Loucy (cell line): ENCODE data around the gene PELI2.
A peak's percentile ranks its signal among the peaks of the same experiment; 100 is the strongest.

ENCODE experiments used
- H2AFZ ChIP-seq: fragments of 200-600 bp; sonication (generic); 2 replicates; pipeline ENCODE4 v1.6.0; 2016; ENCODE audit warnings: antibody characterized with exemption, mild to moderate bottlenecking, low read length, moderate library complexity
- H3F3A ChIP-seq: fragments of 200-600 bp; 2 replicates; pipeline ENCODE4 v1.6.0; 2016; ENCODE audit warnings: antibody characterized with exemption, low read depth, mild to moderate bottlenecking
- H3K27me3 ChIP-seq: fragments of 200-600 bp; sonication (generic); 2 replicates; pipeline ENCODE4 v1.6.1; 2014; ENCODE audit warnings: low read length, mild to moderate bottlenecking; ENCODE audit not compliant: insufficient read depth, poor library complexity, severe bottlenecking
- H3K36me3 ChIP-seq: fragments of 200-600 bp; sonication (generic); 2 replicates; pipeline ENCODE4 v1.6.1; 2016; ENCODE audit warnings: low read length; ENCODE audit not compliant: insufficient read depth
- H3K4me1 ChIP-seq: fragments of 200-600 bp; sonication (generic); 2 replicates; pipeline ENCODE4 v1.5.1; 2014; ENCODE audit warnings: low read length, mild to moderate bottlenecking; ENCODE audit not compliant: insufficient read depth, poor library complexity, severe bottlenecking
- H3K4me2 ChIP-seq: fragments of 200-600 bp; sonication (generic); 2 replicates; pipeline ENCODE4 v1.6.0; 2014; ENCODE audit warnings: antibody characterized with exemption, low read length, low read depth, mild to moderate bottlenecking; ENCODE audit not compliant: poor library complexity, severe bottlenecking
- H3K4me3 ChIP-seq: fragments of 200-600 bp; sonication (generic); 2 replicates; pipeline ENCODE4 v1.5.1; 2014; ENCODE audit warnings: low read length, mild to moderate bottlenecking, mixed read lengths; ENCODE audit not compliant: poor library complexity, severe bottlenecking
- H3K79me2 ChIP-seq: fragments of 200-600 bp; sonication (generic); 2 replicates; pipeline ENCODE4 v1.6.1; 2014; ENCODE audit warnings: low read length; ENCODE audit not compliant: insufficient read depth
- H3K9ac ChIP-seq: fragments of 200-600 bp; sonication (generic); 2 replicates; pipeline ENCODE4 v1.6.0; 2014; ENCODE audit warnings: mild to moderate bottlenecking, low read depth, low read length, moderate library complexity; ENCODE audit not compliant: poor library complexity, severe bottlenecking
- H3K9me2 ChIP-seq: fragments of 200-600 bp; sonication (generic); replicated peaks from 2 replicates; pipeline ENCODE4 v1.6.1; 2016; ENCODE audit warnings: low read depth, low read length, mixed read lengths
- H3K9me3 ChIP-seq: fragments of 200-600 bp; sonication (generic); 2 replicates; pipeline ENCODE4 v1.6.1; 2014; ENCODE audit warnings: mild to moderate bottlenecking, antibody characterized with exemption, low read length, low read depth; ENCODE audit not compliant: insufficient read depth
- H4K20me1 ChIP-seq: fragments of 200-600 bp; sonication (generic); 2 replicates; pipeline ENCODE4 v1.6.0; 2014; ENCODE audit warnings: antibody characterized with exemption, low read length, mild to moderate bottlenecking; ENCODE audit not compliant: insufficient read depth, poor library complexity, severe bottlenecking
- CTCF ChIP-seq: fragments of 200-600 bp; sonication (generic); conservative IDR thresholded peaks from 2 replicates; pipeline ENCODE4 v1.5.1; 2014; ENCODE audit warnings: mild to moderate bottlenecking, antibody characterized with exemption, low read length
- EZH2phosphoT487 ChIP-seq: fragments of 200-600 bp; IDR thresholded peaks from 2 replicates; pipeline ENCODE4 v1.6.1; 2018; ENCODE audit warnings: antibody characterized with exemption, mild to moderate bottlenecking, moderate library complexity, borderline replicate concordance

The PELI2 gene

GRCh38 chr14:56224229-56224628, 106.0 kb downstream of the PELI2 start:
- H3K9me2 ChIP-seq, result no peaks in the 10 kb centered on the region
- peaks cover 96% of the 10 kb centered on the region for H3K79me2 ChIP-seq
- peak overlapping the region; percentile 15 for H3K4me2 ChIP-seq
- H3K4me3 ChIP-seq, result no peak overlapping the region
- H3F3A ChIP-seq, result no peaks in the 10 kb centered on the region
- H3K9ac ChIP-seq, result no peak overlapping the region
- peaks cover 89% of the 10 kb centered on the region for H4K20me1 ChIP-seq
- no peaks in the 10 kb centered on the region for H3K27me3 ChIP-seq
- TF ChIP-seq EZH2phosphoT487 (no peak), CTCF (0 out of 2 replicates have a peak, but pooled peaks have one; percentile 8)
- peaks cover 76% of the 10 kb centered on the region; the same call in 1 of the 2 replicates for H3K36me3 ChIP-seq
- no peak overlapping the region for H2AFZ ChIP-seq
- H3K9me3 ChIP-seq, result peaks cover 3% of the 10 kb centered on the region; the same call in 1 of the 2 replicates
- peaks cover 55% of the 10 kb centered on the region for H3K4me1 ChIP-seq

DNA sequence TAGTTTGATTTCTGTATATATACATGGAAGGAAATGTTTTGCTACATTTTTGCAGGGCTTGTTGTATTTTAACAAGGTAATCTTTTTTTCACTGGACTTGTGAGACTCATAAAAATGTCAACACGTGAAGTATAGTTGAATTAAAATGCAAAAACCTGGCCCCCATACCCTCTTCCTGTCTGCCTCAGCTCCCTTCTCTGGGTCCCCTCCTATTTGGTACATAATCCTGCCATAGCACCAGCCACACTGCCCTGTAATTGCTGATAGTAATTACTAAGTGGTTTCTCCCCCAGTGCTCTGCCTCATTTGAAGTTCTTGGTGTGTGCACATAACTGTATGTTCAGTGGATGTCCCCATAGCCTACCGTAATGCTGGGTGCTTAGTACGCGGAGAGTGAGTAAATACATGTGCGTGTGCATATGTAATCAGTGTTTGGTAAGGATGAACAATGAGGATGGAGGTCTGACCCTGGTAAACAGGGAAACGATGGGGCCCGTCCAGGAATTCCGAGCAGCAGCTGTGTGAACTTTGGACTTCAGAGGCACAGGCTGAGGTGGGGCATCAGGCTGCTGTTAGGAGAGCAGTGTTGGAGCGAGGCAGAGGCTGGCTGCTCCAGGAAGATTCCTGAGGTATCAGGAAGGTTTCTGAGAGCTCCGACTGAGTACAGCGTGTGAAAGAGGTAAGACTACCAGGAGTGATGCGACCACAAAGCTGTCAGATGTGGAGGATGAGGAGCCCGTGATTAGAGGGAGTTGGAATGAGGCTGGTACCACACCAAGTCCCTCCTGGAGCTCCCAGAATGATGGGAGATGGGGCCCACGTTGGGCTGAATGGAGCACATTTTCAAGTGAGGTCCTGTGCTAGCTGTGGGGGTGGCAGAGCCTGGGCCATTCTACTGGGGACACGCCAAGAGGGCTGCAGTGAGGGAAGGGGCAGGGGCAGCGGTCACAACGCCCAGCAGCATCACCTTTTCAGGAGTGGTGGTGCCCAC, 106.8 kb downstream of the PELI2 start:
- H3K79me2 ChIP-seq, result peaks cover 89% of the 10 kb centered on the region
- peaks cover 48% of the 10 kb centered on the region for H3K4me1 ChIP-seq
- H3K9me3 ChIP-seq, result peaks cover 3% of the 10 kb centered on the region; the same call in 1 of the 2 replicates
- peak overlapping the region; percentile 15 for H3K4me2 ChIP-seq
- no peak overlapping the region for H3K4me3 ChIP-seq
- H3K36me3 ChIP-seq, result peaks cover 74% of the 10 kb centered on the region; the same call in 1 of the 2 replicates
- no peak overlapping the region for H2AFZ ChIP-seq
- H4K20me1 ChIP-seq, result peaks cover 81% of the 10 kb centered on the region
- TF ChIP-seq CTCF, result no peak
- TF ChIP-seq EZH2phosphoT487, result no peak
- H3K9me2 ChIP-seq, result no peaks in the 10 kb centered on the region
- no peaks in the 10 kb centered on the region for H3K27me3 ChIP-seq
- no peaks in the 10 kb centered on the region for H3F3A ChIP-seq
- H3K9ac ChIP-seq, result no peak overlapping the region

GRCh38 chr14:56235388-56235787, 117.2 kb downstream of the PELI2 start:
- Histone ChIP-seq H3K27me3 (no peaks in the 10 kb centered on the region), H3K4me2 (no peak overlapping the region)
- TF ChIP-seq CTCF (no peak), EZH2phosphoT487 (no peak)

More at GRCh38 chr14:56235388-56235787, 117.2 kb downstream of the PELI2 start:
- Histone ChIP-seq H3K79me2 (peaks cover 58% of the 10 kb centered on the region), H3K4me1 (peaks cover 14% of the 10 kb centered on the region), H3K9me2 (no peaks in the 10 kb centered on the region), H2AFZ (no peak overlapping the region), H3K9ac (no peak overlapping the region), H4K20me1 (peaks cover 59% of the 10 kb centered on the region), H3K9me3 (no peaks in the 10 kb centered on the region), H3K4me3 (no peak overlapping the region), H3K36me3 (peaks cover 23% of the 10 kb centered on the region), H3F3A (no peaks in the 10 kb centered on the region)
